ENCODE data around the gene SLC7A11. TPM values are rescaled to one million over a fixed set of nuclear protein-coding genes. Genes with fewer than 3 reads are reported as not detected.

SLC7A11 gene
- total and polyA plus RNA-seq, 10 of the 15 experiments (the other 5 are each of a cell fraction or from before 2014, with no cell fraction given) = 1.6 to 9.8 (median 3.5) TPM

GRCh38 chr4:138184886-138185285 is 57.3 kb downstream of the SLC7A11 start (continued):
- TF ChIP-seq, protein P1, sequence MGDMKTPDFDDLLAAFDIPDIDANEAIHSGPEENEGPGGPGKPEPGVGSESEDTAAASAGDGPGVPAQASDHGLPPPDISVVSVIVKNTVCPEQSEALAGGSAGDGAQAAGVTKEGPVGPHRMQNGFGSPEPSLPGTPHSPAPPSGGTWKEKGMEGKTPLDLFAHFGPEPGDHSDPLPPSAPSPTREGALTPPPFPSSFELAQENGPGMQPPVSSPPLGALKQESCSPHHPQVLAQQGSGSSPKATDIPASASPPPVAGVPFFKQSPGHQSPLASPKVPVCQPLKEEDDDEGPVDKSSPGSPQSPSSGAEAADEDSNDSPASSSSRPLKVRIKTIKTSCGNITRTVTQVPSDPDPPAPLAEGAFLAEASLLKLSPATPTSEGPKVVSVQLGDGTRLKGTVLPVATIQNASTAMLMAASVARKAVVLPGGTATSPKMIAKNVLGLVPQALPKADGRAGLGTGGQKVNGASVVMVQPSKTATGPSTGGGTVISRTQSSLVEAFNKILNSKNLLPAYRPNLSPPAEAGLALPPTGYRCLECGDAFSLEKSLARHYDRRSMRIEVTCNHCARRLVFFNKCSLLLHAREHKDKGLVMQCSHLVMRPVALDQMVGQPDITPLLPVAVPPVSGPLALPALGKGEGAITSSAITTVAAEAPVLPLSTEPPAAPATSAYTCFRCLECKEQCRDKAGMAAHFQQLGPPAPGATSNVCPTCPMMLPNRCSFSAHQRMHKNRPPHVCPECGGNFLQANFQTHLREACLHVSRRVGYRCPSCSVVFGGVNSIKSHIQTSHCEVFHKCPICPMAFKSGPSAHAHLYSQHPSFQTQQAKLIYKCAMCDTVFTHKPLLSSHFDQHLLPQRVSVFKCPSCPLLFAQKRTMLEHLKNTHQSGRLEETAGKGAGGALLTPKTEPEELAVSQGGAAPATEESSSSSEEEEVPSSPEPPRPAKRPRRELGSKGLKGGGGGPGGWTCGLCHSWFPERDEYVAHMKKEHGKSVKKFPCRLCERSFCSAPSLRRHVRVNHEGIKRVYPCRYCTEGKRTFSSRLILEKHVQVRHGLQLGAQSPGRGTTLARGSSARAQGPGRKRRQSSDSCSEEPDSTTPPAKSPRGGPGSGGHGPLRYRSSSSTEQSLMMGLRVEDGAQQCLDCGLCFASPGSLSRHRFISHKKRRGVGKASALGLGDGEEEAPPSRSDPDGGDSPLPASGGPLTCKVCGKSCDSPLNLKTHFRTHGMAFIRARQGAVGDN (IDR thresholded peaks at IDR 0.05) = no peak
- TF ChIP-seq SUPT20H (IDR thresholded peaks at IDR 0.05; ENCODE audit: borderline replicate concordance, control insufficient read depth, low read depth, low read length) (no peak), ZBTB11 (CRISPR knock-in tag; IDR thresholded peaks at IDR 0.05) (no peak), SIX5 (IDR thresholded peaks at IDR 0.05; ENCODE audit: low read depth, low read length, severe bottlenecking) (no peak), RAD21 (IDR thresholded peaks at IDR 0.05; ENCODE audit: insufficient read depth, low read depth, low read length) (no peak), STAT3 (IDR thresholded peaks at IDR 0.05; ENCODE audit: low read depth, low read length) (no peak), ZNF217 (IDR thresholded peaks at IDR 0.05) (no peak), HDAC2 (IDR thresholded peaks at IDR 0.05) (no peak), KDM1A (IDR thresholded peaks at IDR 0.05; ENCODE audit: borderline replicate concordance) (no peak)
